EH (cell line): ENCODE measurements around the gene KDM2B.
"Not testable (repeated sequence)": the region's sequence is repeated elsewhere in the genome, so short reads cannot be mapped to it uniquely, and the experiment has no call there.

Experiments
- DNase-seq: peaks from one replicate; pipeline ENCODE4 v3.0.0-alpha.2; 2015; ENCODE audit warnings: low read depth

The KDM2B gene

GRCh38 chr12:121503395-121503794, 77.4 kb downstream of the KDM2B start:
- no peak for DNase-seq

- no peak for DNase-seq
Measured at GRCh38 chr12:121501946-121502345, 78.9 kb downstream of the KDM2B start.

- peak; percentile 69 for DNase-seq
Measured at GRCh38 chr12:121499929-121500793, 80.7 kb downstream of the KDM2B start.

- DNase-seq: no peak
Measured at GRCh38 chr12:121495746-121496145, 85.1 kb downstream of the KDM2B start.

GRCh38 chr12:121494093-121494787, 86.6 kb downstream of the KDM2B start:
- DNase-seq: peak; percentile 41

GRCh38 chr12:121490401-121491281, 90.2 kb downstream of the KDM2B start:
- no peak for DNase-seq

GRCh38 chr12:121489874-121490273, 90.9 kb downstream of the KDM2B start:
- no peak for DNase-seq

GRCh38 chr12:121484967-121485366, 95.9 kb downstream of the KDM2B start:
- DNase-seq: no peak

GRCh38 chr12:121484564-121484963, 96.3 kb downstream of the KDM2B start:
- DNase-seq: not testable (repeated sequence)

- DNase-seq: no peak
Measured at GRCh38 chr12:121483949-121484348, 96.9 kb downstream of the KDM2B start.

GRCh38 chr12:121476477-121476876, 104.3 kb downstream of the KDM2B start:
- no peak for DNase-seq

- DNase-seq: no peak
Measured at GRCh38 chr12:121475279-121475678, 105.5 kb downstream of the KDM2B start.

- DNase-seq: no peak
Measured at GRCh38 chr12:121472150-121472905, 108.5 kb downstream of the KDM2B start.

GRCh38 chr12:121470751-121471150, 110.1 kb downstream of the KDM2B start:
- DNase-seq: no peak

- no peak for DNase-seq
Measured at GRCh38 chr12:121468499-121468801, 112.4 kb downstream of the KDM2B start.

GRCh38 chr12:121467638-121468498, 113.0 kb downstream of the KDM2B start:
- no peak for DNase-seq

GRCh38 chr12:121466794-121467637, 113.8 kb downstream of the KDM2B start:
- DNase-seq: peak; percentile 93

GRCh38 chr12:121465921-121466793, 114.7 kb downstream of the KDM2B start:
- DNase-seq: peak; percentile 43

GRCh38 chr12:121464331-121464730, 116.5 kb downstream of the KDM2B start:
- DNase-seq: no peak
